Measurements from ENCODE around the gene INTS11. TPM values are rescaled to one million over a fixed set of nuclear protein-coding genes. Genes with fewer than 3 reads are reported as not detected.

INTS11 gene
- total and polyA plus RNA-seq, 2 of the 13 experiments (the other 11 are each of a cell fraction or from before 2014, with no cell fraction given) = 52.8 to 94.8 TPM

DNA sequence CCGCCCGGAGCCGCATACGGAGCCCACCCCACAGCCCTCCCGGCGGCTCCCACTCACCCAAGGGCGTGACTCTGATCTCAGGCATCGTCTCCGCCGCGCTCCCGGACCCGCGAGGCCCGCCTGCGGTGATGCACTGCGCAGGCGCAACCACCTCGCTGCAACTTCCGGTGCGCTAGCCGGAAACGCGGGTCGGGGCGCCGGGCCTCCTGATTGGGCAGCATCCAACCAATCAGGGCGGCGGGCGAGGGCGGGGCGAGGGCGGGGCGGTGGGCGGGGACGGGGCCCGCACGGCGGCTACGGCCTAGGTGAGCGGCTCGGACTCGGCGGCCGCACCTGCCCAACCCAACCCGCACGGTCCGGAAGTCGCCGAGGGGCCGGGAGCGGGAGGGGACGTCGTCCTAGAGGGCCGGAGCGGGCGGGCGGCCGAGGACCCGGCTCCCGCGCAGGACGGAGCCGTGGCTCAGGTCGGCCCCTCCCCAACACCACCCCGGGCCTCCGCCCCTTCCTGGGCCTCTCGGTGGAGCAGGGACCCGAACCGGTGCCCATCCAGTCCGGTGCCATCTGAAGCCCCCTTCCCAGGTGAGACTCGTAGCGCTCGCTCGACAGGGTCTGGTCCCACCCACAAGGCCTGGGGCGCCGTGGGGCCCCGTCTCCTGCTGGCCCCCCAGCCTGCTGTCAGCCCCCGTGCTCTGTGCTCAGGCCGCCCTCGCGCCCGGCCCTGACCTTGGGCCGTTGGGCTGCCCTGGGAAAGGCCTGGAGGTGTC, at the start of gene INTS11, which contains the start of gene CPTP (continued):
- TF ChIP-seq ZFP36L1 (CRISPR knock-in tag; IDR thresholded peaks at IDR 0.05) (no peak), ZNF451 (CRISPR knock-in tag; IDR thresholded peaks at IDR 0.05) (peak; percentile 24; the same call in 1 of the 2 replicates), ZNF121 (CRISPR knock-in tag; IDR thresholded peaks at IDR 0.05) (peak; percentile 8; the same call in 1 of the 2 replicates), ZNF609 (CRISPR knock-in tag; IDR thresholded peaks at IDR 0.05; ENCODE audit: borderline replicate concordance) (peak; percentile 53; the same call in 1 of the 2 replicates), HES4 (CRISPR knock-in tag; IDR thresholded peaks at IDR 0.05; ENCODE audit: borderline replicate concordance) (peak; percentile 45; the same call in 1 of the 2 replicates), ZSCAN12 (CRISPR knock-in tag; IDR thresholded peaks at IDR 0.05) (0 out of 2 replicates have a peak, but pooled peaks have one; percentile 53), ZNF224 (CRISPR knock-in tag; IDR thresholded peaks at IDR 0.05) (peak; percentile 31; the same call in 1 of the 2 replicates), ZNF720 (CRISPR knock-in tag; IDR thresholded peaks at IDR 0.05) (no peak), ZNF33A (CRISPR knock-in tag; IDR thresholded peaks at IDR 0.05; ENCODE audit: borderline replicate concordance) (no peak), ZNF773 (CRISPR knock-in tag; IDR thresholded peaks at IDR 0.05; ENCODE audit: borderline replicate concordance) (peak; percentile 37; the same call in 1 of the 2 replicates), ZNF564 (CRISPR knock-in tag; IDR thresholded peaks at IDR 0.05) (peak; percentile 89; the same call in 1 of the 2 replicates), POLR2AphosphoS5 (IDR thresholded peaks at IDR 0.05; ENCODE audit: low read depth, low read length) (peak; percentile 73)
- TF ChIP-seq, protein P1, sequence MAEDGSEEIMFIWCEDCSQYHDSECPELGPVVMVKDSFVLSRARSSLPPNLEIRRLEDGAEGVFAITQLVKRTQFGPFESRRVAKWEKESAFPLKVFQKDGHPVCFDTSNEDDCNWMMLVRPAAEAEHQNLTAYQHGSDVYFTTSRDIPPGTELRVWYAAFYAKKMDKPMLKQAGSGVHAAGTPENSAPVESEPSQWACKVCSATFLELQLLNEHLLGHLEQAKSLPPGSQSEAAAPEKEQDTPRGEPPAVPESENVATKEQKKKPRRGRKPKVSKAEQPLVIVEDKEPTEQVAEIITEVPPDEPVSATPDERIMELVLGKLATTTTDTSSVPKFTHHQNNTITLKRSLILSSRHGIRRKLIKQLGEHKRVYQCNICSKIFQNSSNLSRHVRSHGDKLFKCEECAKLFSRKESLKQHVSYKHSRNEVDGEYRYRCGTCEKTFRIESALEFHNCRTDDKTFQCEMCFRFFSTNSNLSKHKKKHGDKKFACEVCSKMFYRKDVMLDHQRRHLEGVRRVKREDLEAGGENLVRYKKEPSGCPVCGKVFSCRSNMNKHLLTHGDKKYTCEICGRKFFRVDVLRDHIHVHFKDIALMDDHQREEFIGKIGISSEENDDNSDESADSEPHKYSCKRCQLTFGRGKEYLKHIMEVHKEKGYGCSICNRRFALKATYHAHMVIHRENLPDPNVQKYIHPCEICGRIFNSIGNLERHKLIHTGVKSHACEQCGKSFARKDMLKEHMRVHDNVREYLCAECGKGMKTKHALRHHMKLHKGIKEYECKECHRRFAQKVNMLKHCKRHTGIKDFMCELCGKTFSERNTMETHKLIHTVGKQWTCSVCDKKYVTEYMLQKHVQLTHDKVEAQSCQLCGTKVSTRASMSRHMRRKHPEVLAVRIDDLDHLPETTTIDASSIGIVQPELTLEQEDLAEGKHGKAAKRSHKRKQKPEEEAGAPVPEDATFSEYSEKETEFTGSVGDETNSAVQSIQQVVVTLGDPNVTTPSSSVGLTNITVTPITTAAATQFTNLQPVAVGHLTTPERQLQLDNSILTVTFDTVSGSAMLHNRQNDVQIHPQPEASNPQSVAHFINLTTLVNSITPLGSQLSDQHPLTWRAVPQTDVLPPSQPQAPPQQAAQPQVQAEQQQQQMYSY (CRISPR knock-in tag; IDR thresholded peaks at IDR 0.05) = peak; percentile 36; the same call in 1 of the 2 replicates
- TF ChIP-seq, protein P2, sequence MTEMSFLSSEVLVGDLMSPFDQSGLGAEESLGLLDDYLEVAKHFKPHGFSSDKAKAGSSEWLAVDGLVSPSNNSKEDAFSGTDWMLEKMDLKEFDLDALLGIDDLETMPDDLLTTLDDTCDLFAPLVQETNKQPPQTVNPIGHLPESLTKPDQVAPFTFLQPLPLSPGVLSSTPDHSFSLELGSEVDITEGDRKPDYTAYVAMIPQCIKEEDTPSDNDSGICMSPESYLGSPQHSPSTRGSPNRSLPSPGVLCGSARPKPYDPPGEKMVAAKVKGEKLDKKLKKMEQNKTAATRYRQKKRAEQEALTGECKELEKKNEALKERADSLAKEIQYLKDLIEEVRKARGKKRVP (CRISPR knock-in tag; IDR thresholded peaks at IDR 0.05) = 0 out of 4 replicates have a peak, but pooled peaks of 1 of the 2 experiments have one; percentile 40
- TF ChIP-seq, protein P3, sequence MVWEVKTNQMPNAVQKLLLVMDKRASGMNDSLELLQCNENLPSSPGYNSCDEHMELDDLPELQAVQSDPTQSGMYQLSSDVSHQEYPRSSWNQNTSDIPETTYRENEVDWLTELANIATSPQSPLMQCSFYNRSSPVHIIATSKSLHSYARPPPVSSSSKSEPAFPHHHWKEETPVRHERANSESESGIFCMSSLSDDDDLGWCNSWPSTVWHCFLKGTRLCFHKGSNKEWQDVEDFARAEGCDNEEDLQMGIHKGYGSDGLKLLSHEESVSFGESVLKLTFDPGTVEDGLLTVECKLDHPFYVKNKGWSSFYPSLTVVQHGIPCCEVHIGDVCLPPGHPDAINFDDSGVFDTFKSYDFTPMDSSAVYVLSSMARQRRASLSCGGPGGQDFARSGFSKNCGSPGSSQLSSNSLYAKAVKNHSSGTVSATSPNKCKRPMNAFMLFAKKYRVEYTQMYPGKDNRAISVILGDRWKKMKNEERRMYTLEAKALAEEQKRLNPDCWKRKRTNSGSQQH (CRISPR knock-in tag; IDR thresholded peaks at IDR 0.05; ENCODE audit: low read depth) = peak; percentile 15
